HG03139 (cell line): Measurements from ENCODE around the gene SIX1.

Experiments
- ATAC-seq: cut with Tn5 transposase; IDR thresholded peaks from one replicate; pipeline ENCODE4 v1.9.1; 2021; ENCODE audit not compliant: unreplicated experiment

Gene SIX1

DNA sequence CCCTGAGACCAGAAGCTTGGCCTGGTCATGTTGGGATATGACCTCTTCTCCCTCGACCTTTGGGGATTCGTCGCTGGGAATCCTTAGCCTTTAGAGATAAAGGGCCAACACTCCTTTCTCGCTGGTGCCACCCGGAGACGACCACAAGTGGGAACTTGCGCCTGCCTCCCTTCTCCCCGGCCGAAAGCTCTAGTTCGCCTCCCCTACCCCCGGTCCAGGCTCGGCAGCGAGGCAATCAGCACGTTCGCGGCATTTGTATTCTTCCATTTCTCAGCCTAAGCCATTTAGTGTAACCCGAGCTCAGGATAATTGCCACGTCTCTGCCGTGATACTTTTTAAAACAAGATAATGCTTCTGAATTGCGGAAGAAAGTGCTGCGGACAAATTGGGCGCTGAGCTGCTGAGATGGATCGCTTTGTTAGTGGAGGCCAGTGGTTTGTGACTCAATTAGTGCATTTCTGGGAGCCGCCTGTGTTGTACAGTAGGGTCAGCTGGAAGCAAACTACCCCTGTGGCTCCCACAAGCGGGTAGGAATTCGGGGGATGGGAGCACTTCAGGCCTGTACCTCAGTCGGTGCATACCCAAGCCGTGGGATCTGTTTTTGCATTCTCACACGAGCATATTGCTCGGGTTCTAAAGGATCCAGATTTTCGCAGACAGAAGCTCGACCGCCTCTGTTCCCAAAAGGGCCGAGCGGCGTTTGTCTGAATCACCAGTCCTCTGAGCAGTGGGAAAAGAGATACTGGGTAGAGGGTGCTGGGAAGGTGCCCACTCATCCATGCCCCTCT is 6.8 kb upstream of the SIX1 start:
- ATAC-seq: no peak

DNA sequence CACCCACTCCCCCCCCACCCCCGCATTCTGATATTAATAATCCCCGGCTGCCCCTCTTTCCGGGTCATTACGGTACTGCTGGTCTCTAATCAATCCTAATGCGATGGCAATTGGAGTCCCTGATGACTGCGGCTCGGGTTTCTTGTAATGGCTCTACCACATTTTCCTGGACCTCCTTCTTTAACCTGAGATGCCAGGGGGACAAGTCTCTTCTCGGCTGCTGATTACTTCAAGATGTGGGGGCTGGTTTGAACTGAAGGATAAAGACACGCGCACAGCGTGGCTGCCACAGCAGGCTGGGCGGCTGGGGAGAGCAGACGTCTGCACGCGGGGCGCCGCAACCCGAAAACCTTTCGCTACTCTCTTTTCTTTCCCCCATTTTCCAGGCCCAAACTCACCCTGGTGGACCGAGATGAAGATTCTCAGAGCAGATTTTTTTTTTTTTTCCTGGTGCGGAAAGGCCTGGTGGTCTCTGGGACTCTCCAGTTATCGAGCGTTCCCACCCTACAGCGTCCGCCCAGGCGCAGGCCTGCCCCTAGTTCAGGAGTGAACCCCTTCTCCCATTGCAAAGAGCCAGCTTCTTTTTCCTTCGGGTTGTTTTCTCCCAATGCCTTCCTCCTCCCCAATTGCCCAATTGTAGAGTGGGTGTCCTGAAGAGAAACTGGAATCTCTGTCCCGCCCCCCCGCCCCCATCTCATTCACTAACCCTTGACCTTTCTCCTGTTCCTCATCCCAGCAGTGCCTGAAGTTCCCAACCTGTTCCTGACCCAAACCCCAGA is 6.0 kb upstream of the SIX1 start:
- ATAC-seq: no peak

DNA sequence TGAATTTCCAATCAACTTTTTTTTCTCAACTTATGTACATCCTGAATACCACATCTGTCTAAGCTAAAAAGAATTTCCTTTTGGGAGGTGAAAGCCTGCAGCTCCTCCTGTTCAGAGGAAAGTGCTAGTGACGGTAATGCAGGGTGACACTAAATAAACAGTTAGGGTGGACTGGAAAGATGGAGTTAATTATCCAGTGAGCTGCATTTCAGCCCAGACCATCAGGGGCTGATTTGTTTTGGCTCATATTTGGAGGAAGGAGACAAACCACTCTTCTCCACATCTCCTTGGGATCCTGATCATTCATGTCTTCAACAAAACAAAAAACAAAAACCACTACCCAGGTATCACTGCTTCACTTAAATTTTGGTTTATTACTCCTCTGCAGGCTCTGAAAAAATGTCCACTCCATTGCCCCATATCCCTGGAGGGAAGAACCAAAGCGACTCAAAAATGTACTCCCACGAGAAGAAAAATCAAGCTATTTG is 5.1 kb upstream of the SIX1 start:
- no peak for ATAC-seq

DNA sequence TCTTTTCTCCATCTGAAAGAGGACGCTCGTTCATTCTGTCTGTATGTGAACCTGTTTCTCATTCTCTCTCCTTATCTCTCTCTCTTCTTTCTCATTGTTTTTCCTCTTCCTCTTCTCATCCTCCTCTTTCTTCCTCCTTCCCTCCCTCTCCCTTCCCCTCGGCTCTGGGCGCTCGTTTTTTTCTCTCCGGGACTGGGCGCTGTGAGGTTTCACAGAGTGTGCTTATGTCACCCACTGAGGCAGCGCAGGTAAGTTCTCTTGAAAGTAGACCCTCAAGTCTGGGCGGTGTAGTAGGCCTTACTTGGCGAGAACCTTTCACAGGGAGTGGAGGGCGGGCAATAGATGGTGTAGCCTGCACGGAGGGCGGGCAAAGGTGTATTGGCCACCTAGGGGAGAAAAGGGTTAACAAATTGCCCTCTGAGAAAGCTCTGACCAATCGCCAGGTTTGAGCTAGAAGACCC is 4.5 kb upstream of the SIX1 start:
- no peak for ATAC-seq

DNA sequence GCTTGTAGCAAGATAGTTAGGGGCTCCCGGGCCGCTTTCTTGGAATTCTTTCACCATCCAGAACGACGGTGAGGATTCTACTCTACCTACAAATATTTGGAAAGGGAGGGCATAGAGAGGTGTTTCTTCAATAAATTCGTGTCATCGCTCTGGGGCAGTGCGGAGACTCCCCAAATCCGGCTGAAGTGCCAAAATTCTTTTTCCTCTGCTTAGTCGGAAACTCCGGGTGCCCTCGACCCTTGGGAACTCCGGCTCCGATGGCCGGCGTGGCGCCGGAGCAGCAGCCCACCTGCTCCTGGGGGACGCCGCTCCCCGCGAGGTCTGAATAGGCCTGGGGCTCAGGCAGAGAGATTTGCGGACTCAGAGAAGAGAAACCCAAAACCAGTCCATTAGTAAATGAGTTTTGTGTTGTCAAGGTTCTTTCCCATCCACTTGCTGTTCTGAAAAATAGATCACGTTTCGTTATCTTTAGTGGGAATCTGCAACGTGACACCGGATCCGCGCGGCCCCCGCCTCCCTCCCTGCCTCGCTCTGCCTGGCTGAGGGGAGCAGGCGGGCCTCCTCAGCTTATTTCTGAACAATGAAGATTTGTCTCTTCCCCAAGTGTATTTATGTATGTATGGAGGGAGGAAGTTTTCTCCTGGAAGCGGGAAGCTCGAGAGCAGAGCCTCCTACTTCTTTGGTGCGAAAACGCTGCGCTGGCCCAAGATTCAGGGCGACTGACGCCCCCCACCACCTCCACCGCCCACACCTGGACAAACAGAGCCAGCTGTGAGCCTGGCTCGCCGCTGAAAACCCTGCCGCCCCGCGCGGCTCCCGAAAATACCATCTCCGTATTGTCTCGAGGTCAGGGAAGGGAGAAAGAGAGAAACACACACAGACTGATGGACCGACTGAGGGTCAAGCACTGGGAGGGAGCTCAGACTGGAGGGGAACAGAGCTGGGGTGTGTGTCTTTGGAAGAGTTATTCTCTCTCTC is 3.7 kb upstream of the SIX1 start:
- ATAC-seq: no peak

DNA sequence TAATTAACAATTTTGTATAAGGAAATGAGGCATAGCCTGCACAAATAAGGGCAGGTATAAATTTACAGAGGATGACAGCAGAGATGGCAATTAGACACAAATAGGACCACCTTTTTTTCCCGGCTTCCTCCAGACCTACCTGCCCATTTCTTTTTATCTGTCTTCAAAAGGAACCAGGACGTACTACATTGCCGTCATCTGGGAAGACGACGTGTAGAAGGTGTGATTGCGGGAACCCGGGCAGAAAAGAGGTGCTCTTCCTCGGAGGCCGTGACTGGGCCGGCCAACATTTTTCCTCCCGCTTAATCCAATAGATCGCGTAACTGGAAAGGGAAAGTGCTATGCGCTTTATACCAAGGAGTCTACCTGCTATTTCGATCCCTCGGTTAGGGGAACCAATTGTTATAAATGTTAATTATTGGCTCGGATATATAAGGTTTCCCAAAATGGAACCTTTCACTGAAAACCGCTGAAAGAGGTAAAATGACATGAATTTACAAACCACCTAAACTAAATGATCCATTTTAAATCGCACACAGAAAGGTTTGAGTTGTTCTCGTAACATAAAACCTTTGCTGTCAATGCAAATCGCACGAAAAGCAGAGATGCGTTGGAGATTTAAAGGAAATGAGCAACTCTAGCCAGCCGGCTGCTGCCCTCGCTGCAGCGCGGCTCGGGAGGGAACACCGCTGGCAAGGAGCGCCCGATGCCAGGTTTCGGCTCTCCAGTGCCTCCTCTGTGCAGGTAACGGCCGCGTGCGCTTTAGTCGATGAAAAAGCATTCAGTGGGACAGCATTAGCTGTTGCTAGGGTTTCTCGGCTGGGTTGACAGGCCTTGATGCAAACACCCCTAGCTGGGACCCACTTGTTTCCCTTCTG is 2.8 kb upstream of the SIX1 start:
- no peak for ATAC-seq

DNA sequence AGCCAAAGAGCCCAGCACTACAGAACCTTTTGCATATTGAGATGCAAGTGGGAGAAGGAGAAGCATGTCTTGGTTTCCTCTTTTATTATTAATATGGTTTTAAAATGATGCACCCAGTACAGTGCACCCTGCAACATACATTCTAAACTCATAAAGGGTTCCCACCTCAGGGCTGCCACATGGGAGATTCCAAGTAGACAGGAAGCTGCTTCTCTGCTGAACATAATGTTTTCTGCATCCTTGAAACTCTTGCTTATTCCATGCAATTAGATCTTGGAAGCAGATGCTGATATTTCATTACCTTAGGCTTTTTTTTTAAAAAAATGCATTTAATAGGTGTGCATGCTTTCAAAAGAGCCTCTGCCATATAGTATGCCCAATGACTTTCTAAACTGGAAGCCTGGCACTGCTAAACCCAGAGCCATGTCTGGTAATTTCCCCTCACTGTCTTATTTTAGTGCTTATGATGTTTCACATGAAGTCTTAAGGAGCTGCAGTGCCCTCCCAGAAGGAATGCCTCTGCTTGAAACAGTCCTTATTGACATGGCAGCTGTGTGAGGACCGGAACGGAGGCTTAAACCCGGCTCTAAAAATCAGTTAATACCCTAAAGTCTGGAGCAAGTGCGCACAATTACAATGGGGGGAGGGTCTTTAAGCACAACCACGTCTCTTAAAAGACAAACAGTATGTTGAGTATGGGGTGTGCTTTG is 2.0 kb upstream of the SIX1 start:
- ATAC-seq: no peak

DNA sequence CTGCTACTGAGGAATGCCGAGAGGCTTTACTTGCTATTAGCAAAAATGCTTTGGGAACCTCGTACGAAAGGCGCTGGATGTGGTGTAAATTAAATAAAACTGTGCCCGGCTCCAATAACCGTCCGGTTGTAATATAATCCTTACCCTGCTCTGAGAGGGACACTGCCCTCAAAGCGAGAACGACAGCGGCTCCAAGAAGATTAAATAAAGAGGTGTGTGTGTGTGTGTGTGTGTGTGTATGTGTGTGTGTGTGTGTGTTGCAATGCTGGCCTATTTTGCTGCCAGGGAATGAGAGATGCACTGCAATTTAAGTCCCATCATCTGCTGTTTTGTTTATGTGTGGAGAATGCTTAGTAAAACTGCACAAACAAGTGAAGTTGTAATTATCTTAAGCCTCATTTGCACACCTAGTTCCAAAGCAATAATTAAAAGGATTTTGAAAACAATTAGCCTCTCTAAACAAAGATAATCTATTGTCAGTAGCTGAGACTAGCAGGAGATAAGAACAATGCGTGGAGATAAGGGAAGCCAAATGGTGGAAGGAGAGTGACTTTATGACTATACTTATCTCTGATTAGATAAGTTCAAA is 1.2 kb upstream of the SIX1 start:
- no peak for ATAC-seq

DNA sequence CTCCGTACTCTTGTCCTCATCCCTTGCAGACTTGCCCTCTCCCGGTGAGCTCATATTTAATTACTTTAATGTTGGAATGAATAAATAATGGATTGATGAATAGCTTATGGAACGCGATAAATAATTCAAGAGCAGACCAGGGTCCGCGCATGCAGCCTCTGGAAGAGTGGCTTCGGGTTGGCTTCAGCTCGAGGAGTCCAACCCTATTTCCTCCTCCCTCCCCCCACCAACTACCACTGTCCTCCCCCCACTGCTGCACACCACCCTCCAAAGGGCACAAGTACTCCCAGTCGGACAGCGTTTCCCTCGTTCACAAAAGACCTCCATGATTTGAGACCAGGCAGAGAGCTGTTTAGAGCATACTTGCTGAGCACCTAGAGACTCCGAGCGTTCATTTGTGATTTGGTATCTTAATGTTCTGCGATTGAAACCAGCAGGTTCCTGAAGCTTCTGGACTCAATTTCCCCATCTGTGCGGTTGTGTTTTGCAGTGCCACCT is 647 bp upstream of the SIX1 start:
- ATAC-seq: no peak

DNA sequence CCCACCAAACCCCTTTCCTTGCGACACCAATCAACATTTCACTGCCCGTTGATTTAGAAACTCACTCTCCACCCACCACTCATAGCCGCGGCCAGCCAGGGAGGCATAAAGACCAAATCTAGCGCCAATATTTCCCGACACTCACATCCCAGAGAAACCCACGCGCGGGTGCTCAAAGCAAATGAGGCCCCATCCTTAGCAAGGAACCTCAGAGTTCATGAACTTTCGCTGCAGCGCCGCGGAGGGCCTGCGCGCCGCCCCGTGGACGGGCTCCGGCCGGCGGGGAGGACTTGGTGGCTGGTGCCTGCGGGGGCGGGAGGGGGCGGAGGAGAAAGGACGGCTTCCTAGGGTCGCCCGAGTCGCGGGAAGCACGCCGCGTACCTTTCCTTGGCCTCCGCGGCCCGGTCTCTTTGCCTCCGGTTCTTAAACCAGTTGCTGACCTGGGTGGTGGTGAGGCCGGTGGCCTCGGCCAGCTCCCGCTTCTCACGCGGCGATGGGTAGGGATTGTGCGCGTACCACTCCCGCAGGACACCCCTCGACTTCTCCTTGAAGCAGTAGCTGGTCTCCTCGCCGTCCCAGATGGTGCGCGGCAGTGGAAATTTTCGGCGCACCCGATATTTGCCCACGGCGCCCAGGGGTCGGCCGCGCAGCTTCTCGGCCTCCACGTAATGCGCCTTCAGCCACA is 886 bp downstream of the SIX1 start:
- no peak for ATAC-seq

DNA sequence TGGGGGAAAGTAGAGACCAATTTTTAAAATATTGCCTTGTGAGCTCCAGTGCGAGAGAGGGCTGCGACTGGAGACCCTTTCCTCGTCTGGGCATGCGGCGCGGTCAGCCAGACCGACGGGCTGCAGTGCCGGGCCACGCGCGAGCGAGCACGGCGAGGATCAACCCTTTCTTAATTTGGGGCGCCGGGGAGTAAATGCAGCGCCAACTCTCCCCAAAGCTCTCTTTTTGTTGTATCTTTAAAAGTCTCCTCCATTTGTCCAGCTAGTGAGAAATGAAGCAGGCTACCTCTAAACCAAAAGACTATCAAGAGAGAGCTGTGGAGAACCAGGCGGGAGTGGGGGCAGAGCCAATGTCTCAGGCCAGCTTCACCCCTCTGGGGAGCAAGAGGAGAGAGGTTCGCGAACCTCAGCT is 1.4 kb downstream of the SIX1 start:
- no peak for ATAC-seq

DNA sequence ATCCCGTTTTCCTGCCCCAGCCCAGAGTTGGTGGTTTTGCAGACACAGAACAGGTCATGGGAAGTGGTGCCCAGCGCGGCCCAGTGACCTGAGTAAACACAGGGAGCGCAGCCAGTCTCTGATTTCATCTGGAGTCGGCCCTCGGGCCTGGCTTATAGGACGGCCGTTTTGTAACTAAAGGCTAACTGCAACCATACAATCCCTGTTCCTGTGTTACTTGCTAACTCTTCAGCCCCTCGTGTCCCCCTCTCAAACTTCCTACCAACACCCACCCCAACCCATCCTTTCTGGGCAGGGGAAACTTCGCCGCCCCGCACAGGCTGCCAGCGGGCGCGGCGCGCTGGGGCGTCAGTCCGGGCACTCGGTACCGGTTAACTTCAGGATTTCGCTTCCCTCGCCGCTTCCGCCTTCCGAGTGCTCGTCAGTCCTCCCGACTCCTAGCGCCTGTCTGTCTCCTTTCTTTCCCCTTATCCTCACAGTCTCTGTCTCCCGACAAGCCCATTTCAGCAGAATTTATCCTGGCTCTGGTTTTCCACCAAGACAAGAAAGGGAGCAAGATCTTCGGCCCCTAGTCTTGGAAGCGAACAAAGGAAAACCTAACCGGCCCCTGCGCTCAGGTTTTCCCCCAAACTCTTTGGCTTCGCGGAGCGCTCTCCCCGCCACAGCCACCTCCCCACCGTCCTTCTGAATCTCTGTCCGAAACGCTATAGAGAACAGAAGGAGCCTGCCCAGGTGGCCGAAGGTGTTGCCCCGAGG is 2.0 kb downstream of the SIX1 start:
- no peak for ATAC-seq

DNA sequence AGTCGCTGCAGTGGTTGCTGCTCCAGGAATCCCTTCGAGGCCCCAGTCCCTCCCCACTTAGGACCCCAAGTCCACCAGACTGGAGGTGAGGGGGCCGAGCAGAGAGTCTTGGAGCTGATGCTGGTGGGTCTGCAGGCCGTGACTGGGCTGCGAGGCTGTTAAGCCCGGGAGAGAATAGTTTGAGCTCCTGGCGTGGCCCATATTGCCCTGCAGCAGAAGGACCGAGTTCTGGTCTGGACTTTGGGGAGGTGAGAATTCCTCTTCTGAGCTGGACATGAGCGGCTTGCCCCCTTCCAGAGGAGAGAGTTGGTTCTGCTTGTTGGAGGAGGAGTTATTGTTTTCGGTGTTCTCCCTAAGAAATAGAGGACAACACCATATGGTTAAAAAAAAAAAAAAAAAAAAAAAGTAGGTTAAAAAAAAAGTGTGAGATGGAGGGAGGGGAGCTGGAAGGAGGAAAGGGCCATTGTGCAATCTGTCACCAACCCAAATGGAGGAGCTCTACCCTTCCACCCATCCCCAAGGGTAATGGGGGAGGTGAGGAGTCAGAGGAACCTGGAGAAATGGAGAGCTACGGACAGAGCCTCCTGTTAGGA is 3.0 kb downstream of the SIX1 start:
- no peak for ATAC-seq

DNA sequence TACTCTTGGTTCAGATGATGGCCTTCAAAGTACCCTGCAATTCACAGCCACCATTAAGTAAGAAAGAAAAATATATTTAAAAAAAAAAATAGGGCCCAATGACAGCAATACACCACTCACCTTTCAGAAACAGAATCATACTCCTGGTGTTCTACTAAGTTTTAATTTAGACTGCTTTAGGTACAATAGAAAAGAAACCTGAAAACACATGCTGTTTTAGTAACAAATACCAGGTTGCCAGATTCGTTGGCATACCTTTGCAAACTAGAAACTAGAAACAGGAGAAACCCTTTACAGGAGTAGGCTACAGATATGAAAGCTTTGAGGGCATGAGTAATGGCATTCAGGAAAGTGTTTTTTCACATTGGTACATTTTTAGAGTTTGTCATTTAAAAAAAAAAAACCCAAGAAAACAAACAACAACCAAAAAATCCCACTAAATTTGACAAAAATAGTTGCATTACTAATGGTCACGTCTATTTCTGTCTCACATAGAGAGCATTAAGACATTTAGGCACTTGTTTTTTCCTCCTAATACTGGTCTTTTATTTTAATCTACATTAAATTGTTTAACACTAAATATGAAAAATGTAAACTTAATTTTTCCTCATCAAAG is 4.0 kb downstream of the SIX1 start:
- no peak for ATAC-seq

DNA sequence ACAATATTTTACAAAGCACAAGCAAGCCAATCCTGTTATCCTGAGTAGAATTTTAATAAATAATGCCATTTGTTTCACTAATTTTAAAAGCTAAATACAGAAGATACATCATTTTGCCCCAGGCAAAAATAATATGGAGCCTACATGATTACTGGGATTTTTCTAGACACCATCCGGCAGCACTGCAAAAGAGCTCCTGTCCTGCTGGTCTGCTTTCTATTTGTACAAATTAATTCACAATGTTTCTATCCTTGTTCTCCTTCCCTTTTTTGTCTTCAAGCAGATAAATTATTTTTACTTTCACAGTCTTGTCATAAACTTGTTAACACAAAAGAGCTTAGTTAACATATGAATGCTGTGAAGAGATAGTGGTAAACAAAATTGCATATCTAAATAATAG is 4.6 kb downstream of the SIX1 start:
- ATAC-seq: no peak

DNA sequence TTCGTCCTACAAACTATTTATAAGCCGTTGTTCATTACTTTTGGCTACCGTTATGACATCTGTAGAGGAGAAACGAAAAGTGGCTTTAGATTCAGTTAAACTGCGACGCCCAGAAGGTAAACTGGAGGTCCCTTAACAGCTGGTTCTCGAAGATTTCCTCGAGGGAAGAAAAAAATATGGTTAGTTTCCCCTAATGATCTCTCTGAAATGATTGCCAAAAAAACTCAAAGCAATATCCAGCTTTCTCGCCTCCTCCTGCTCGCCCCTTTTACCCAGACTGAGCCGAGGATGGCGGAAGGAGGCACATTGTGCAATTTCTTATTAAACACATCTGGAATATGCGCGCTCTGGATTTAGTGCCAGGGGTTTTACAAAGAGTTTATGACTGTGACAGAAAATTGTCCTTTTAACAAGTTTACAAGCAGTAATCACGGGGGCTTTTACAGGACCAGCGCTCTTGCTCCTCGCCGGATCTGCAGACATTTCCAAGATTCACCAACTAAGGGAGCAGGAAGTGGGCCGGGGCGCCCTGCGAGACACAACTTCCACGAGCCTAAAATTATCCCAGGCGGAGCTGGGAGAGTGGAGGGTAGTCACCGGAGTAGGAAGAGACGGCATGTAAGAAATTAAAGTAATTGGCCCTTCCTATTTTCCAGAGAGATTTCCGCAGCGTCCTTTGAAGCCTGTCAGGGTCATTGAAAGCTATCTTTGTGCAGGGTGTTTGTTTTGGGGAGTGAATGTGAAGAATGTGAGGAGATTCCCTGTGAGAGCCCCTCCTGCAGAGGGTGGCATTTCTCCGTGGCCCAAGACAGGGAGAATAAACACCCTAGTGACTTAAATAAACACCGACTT is 5.6 kb downstream of the SIX1 start:
- ATAC-seq: no peak
